Gastrocnemius medialis (tissue), 4 donors: ENCODE results near the gene MBIP.

ENCODE experiments used
- POLR2A ChIP-seq, 2 donors: fragments of 450-650 bp; IDR thresholded peaks; one replicate each; pipeline ENCODE4 v1.6.1; 2017; ENCODE audit warnings: antibody characterized with exemption in 2 of 2, mild to moderate bottlenecking in 2 of 2, moderate library complexity in 2 of 2
- TF ChIP-seq, protein P1 (sequence below), 5 experiments: fragments of 450-650 bp in 3 of 5; fragments of 200-600 bp in 2 of 5; sonication (generic) in 2 of 5; IDR thresholded peaks in 4 of 5; conservative IDR thresholded peaks in 1 of 5; 1 replicate in 4 of 5; 2 replicates in 1 of 5; pipeline ENCODE4 v1.5.1; 2016 to 2019; ENCODE audit warnings: antibody characterized with exemption in 5 of 5, mild to moderate bottlenecking in 3 of 5, moderate library complexity in 3 of 5

DNA sequence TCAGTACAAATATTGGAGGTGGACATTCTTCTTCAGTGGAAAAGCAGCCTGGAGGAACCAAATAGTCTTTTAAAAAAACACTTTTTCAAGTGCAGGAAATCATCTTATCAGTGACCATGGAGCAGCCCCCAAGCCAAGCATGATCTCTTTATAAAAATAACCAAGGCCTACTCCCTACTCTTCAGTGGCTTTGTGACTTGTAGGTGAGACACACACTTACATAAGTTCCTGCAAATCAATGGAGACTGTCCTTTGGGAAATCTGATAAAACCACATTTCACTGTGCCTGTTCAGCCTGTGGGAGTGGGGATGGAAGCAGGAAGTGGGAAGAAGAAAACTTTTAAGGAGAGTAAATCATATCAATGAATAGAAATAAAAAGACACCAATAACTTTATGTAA is 56.3 kb downstream of the MBIP start:
- TF ChIP-seq, protein P1, sequence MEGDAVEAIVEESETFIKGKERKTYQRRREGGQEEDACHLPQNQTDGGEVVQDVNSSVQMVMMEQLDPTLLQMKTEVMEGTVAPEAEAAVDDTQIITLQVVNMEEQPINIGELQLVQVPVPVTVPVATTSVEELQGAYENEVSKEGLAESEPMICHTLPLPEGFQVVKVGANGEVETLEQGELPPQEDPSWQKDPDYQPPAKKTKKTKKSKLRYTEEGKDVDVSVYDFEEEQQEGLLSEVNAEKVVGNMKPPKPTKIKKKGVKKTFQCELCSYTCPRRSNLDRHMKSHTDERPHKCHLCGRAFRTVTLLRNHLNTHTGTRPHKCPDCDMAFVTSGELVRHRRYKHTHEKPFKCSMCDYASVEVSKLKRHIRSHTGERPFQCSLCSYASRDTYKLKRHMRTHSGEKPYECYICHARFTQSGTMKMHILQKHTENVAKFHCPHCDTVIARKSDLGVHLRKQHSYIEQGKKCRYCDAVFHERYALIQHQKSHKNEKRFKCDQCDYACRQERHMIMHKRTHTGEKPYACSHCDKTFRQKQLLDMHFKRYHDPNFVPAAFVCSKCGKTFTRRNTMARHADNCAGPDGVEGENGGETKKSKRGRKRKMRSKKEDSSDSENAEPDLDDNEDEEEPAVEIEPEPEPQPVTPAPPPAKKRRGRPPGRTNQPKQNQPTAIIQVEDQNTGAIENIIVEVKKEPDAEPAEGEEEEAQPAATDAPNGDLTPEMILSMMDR (IDR thresholded peaks at IDR 0.05 in 4 of 5, conservative IDR thresholded peaks at IDR 0.05 in 1 of 5) = no peak
- no peak for TF ChIP-seq POLR2A (IDR thresholded peaks at IDR 0.05)
